ENCODE data around the gene PTCH1.

- TF ChIP-seq POLR2AphosphoS5 (IDR thresholded peaks at IDR 0.05; ENCODE audit: low read depth, low read length) (no peak), TCF7L2 (IDR thresholded peaks at IDR 0.05; ENCODE audit: low read depth, low read length) (no peak), CTCF (IDR thresholded peaks at IDR 0.05) (no peak)
These were observed 16.9 kb downstream of the PTCH1 start for GRCh38 chr9:95499847-95500246.

Data from Panc1 (cell line).